Activated CD4-positive, CD25-positive, alpha-beta regulatory T cell (primary cell): ENCODE measurements around the gene FREM2.

Source experiments
- DNase-seq, 4 experiments: peaks; one replicate each; lab custom pipeline; 2025; lab: John Stamatoyannopoulos, UW

The FREM2 gene

GRCh38 chr13:38686577-38687245, at the start of gene FREM2:
Gene FREM2 (plus strand): TSS chr13:38687077. CDS start chr13:38687345, 268 bp downstream.
- DNase-seq = no peak

GRCh38 chr13:38637576-38637975, 49.3 kb upstream of the FREM2 start:
- no peak for DNase-seq

GRCh38 chr13:38641164-38641948, 45.5 kb upstream of the FREM2 start:
- DNase-seq = no peak

DNA sequence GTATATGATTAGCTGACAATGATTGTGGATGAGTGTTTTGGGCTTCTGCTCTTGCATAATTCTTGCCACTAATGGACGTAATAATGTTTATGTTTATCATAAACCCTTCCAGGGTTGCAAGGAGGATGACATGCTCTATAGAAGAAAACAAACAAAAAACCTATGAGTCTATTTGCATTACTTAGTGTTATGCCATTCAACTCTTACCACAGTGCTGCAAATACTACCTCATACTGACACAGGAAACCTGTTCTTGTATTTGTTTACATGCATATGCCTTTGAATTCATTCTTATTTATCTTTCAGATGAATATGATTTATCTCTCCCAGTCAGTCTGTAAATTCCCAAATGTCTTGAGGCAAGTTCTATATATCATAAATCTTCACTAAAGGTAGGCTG, 39.6 kb upstream of the FREM2 start:
- DNase-seq = no peak

GRCh38 chr13:38648912-38649311, 38.0 kb upstream of the FREM2 start:
- no peak for DNase-seq

GRCh38 chr13:38656699-38657098, 30.2 kb upstream of the FREM2 start:
- no peak for DNase-seq

- no peak for DNase-seq
Measured at GRCh38 chr13:38657191-38657590, 29.7 kb upstream of the FREM2 start.

GRCh38 chr13:38658906-38659305, 28.0 kb upstream of the FREM2 start:
- DNase-seq = no peak

DNA sequence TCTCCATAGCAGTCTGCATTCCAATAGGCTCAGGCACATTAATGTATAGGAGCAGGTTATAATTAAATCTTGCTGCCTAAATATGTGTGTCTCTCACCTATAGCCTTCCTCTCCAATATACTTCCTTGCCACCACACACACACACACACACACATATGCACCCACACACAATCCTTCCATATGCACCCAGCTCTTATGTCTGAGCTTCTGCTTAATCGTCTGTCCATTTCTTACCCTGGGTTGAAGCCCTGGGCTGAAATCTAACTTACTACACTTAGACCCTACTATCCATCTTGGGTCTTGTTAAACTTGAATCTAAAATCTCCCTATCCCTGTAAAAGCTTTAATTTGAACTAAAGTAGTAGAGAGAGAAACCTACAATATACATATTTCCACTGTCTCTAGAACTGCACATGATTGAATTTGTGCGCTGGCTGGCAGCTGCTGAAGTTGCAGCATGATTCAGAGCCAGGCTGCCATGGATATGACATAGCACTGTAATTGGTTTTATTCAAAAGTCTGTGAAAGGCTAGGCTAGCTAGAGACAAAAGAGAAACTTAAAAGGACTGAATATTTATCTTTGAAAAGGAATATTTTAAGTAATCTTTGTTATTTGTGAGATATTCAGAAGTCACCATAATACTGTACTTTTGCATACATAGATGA, 25.7 kb upstream of the FREM2 start:
- no peak for DNase-seq

DNA sequence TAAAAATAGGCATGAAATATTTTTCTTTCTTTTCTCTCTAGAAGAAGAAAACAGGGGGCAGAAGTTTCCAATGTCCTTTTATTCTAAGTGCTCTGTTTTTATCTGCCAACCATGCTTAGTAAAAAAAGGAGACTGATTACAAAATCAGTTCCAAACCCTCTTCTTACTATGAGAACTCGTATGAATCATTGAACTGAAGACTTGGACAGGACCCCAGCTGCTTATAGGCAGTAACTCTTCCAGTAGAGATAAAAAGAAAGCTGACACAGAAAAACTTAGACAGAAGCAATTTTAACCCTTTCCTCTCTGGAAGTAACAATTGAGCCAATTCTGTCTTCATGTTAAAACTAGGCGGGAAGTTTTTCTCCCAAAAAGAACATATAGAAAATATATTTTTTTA, 24.5 kb upstream of the FREM2 start:
- no peak for DNase-seq

DNA sequence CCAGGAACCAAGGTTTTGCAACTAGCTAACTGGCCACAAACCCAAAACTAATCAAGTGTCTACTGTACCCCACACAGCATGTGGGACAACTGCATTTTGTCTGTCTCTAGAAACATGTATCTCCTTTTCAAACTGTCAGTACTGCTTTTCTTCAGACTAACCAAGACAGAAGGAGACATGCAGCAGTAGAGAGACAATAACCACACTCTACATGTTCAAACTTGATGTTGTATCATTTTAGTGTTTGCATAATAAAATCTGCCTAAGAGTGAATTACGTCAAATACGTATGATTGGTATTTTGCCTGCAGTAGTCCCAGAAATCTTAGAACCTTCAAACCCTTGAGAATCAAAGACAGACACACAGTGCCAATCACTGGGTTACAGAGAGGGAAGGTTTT, 22.0 kb upstream of the FREM2 start:
- no peak for DNase-seq

GRCh38 chr13:38667526-38668109, 19.3 kb upstream of the FREM2 start:
- DNase-seq = no peak

- no peak for DNase-seq
Measured at GRCh38 chr13:38669234-38669964, 17.5 kb upstream of the FREM2 start.

GRCh38 chr13:38670627-38671026, 16.2 kb upstream of the FREM2 start:
- no peak for DNase-seq

- DNase-seq = no peak
Measured at GRCh38 chr13:38671980-38672379, 14.9 kb upstream of the FREM2 start.

GRCh38 chr13:38674208-38674607, 12.7 kb upstream of the FREM2 start:
- DNase-seq = no peak

- DNase-seq = no peak
Measured at GRCh38 chr13:38680912-38681311, 6.0 kb upstream of the FREM2 start.

- no peak for DNase-seq
Measured at GRCh38 chr13:38684714-38685113, 2.2 kb upstream of the FREM2 start.

GRCh38 chr13:38685431-38685830, 1.4 kb upstream of the FREM2 start:
- no peak for DNase-seq

- DNase-seq = no peak
Measured at GRCh38 chr13:38685974-38686576, 802 bp upstream of the FREM2 start.
